A673 (cell line): ENCODE measurements around the gene PI16.

Experiments used
- CTCF ChIP-seq: fragments of 300-800, 200-600 bp; sonication (generic); conservative IDR thresholded peaks from 2 replicates; pipeline ENCODE4 v1.5.1; 2017; ENCODE audit warnings: low read depth, mild to moderate bottlenecking, antibody characterized with exemption, low read length, moderate library complexity, mixed read lengths
- EZH2 ChIP-seq: fragments of 200-600 bp; sonication (generic); IDR thresholded peaks from 2 replicates; pipeline ENCODE4 v1.6.1; 2017; ENCODE audit warnings: borderline replicate concordance, low read depth, mild to moderate bottlenecking, mixed read lengths, antibody characterized with exemption, low read length; ENCODE audit not compliant: poor library complexity, severe bottlenecking

DNA sequence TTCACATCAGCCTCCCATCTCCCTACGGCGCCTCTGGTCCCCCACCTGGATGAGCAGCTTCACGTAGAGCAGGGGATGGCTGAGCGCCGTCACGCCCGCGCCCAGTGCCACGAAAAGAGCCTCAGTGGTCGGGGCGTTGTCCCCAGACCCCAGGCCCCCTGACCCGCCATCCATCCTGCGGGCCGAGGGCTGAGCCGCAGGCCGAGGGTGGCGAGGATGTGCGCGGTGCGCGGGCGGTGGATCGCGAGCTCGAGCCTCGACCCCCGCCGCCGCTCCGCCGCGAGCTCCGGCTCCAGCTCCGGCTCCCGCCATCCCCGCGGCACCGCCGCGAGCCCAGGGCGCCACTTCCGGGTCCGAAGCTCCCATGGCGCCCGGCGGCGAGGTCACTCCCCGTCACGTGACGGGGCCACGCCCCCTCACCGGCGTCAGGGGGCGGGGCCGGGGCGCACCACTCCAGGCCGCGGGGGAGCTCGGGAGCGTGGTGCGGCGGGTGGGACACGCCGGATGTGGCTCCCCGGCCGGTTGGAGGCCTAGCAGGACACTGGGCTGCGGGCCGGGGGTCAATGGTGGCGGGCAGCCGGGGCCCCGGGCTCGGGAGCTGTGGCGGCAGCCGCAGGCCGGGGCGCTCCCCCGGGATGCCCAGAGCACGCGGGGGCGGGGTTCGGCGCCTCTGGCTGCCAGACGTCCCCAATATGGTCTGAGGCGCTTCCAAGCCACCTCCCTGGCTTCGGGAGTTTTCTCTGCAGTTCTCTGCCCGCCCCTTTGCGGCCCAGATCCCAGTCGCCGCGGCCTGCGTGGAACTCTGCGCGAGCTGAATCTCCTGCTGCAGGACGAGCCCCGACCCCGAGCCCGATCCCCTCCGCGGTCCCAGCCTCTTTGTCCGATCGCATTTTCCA lies 31.5 kb downstream of the PI16 start, which contains the start of gene MTCH1:
- TF ChIP-seq CTCF (no peak), EZH2 (no peak)
